AG04450 (cell line): ENCODE measurements around the gene SKIDA1. TPM values are rescaled to one million over a fixed set of nuclear protein-coding genes. Genes with fewer than 3 reads are reported as not detected.

Experiments used
- CTCF ChIA-PET: fragments of 300-600, 350-600 bp; formaldehyde crosslinking; extraction: SDS; loops from one replicate; lab custom pipeline; 2022; ENCODE audit warnings: antibody characterized with exemption, inconsistent platforms; lab: Charles Lee
- POLR2A ChIA-PET: fragments of 350-600 bp; formaldehyde crosslinking; extraction: SDS; loops from one replicate; lab custom pipeline; 2021; ENCODE audit warnings: antibody characterized with exemption, inconsistent platforms; lab: Yijun Ruan, JAX
- DNase-seq: peaks from one replicate; pipeline ENCODE4 v3.0.0-alpha.2; 2011; ENCODE audit warnings: low read depth, low spot score
- H3K27ac ChIP-seq: one replicate; pipeline ENCODE4 v1.5.1; 2012; ENCODE audit warnings: low read depth, low read length, control low read depth
- H3K27me3 ChIP-seq: one replicate; pipeline ENCODE4 v1.6.0; 2012; ENCODE audit warnings: low read length; ENCODE audit not compliant: control insufficient read depth, insufficient read depth
- H3K4me3 ChIP-seq: 2 replicates; pipeline ENCODE4 v1.5.1; 2011; ENCODE audit warnings: mild to moderate bottlenecking, low read depth, low read length, control low read depth
- H3K9me3 ChIP-seq: 2 replicates; pipeline ENCODE4 v1.5.1; 2012; ENCODE audit warnings: low read length; ENCODE audit not compliant: control insufficient read depth, insufficient read depth
- polyA plus RNA-seq: library from polyadenylated mRNA; depleted of rRNA; stranded (reverse); fragments of >200 nt; gene quantifications from 2 replicates; pipeline ENCODE4 v1.2.3, GENCODE V29; 2011
- TF ChIP-seq, protein P1 (sequence below): IDR thresholded peaks from 2 replicates; pipeline ENCODE4 v1.5.1; 2011; ENCODE audit warnings: low read depth, low read length, control low read depth, inconsistent platforms

Gene SKIDA1
- polyA plus RNA-seq, 1 experiment = 0.62 TPM

DNA sequence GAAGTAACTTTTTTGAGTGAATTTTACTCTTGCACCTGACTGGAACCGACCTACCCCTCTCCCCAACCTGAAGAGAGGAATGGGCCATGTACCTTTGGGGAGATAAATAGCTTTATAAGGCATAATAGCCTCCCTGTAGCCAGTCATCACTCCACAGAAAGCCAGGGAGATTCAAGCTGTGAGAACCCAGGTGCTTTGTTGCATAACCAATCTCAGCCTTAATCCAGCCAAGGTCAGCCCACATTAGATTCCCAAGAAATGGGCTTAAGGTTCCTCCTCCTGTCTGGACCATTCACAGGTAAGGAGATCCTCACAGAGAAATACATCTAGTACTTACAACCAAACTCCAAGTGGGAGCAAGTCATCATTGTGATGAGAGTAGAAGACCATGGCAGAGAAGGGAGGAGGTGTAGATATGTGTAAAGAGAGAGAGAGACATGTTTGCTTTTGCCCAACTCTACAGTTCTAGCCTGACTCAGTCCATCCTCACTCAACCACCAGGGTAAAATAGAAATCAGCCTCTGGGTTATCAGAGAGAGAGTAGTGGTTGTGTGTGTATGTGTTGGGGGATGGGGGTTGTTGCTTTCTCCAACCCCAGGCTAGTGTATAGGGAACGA is 23.6 kb downstream of the SKIDA1 start:
- ChIA-PET POLR2A (no interaction called here), CTCF (no interaction called here)
- DNase-seq = no peak
- no peak overlapping the region for H3K4me3 ChIP-seq
- no peak overlapping the region for H3K27ac ChIP-seq
- H3K9me3 ChIP-seq = peaks cover 16% of the 10 kb centered on the region
- TF ChIP-seq, protein P1, sequence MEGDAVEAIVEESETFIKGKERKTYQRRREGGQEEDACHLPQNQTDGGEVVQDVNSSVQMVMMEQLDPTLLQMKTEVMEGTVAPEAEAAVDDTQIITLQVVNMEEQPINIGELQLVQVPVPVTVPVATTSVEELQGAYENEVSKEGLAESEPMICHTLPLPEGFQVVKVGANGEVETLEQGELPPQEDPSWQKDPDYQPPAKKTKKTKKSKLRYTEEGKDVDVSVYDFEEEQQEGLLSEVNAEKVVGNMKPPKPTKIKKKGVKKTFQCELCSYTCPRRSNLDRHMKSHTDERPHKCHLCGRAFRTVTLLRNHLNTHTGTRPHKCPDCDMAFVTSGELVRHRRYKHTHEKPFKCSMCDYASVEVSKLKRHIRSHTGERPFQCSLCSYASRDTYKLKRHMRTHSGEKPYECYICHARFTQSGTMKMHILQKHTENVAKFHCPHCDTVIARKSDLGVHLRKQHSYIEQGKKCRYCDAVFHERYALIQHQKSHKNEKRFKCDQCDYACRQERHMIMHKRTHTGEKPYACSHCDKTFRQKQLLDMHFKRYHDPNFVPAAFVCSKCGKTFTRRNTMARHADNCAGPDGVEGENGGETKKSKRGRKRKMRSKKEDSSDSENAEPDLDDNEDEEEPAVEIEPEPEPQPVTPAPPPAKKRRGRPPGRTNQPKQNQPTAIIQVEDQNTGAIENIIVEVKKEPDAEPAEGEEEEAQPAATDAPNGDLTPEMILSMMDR = no peak
- no peaks in the 10 kb centered on the region for H3K27me3 ChIP-seq

DNA sequence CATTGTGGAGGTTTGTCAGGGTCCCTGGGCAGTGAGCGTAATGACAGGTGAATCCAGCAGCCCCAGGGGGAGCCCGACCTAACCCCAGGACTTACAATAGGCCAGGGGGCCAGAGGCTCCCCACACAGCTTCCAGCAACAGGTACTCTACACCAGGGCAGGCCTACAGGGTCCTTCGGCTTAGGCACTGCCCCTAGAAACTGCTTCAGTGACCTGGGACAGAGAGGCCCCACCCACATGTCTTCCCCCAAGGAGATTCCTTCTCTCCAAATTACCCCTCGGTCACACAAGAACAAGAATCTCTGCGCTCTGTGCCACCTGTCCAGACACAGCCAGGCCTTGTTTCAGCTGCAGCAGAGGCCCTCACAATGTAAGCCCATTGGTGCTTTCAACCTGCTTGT is 24.4 kb downstream of the SKIDA1 start:
- Histone ChIP-seq H3K27me3 (no peaks in the 10 kb centered on the region), H3K9me3 (peaks cover 19% of the 10 kb centered on the region), H3K27ac (no peak overlapping the region), H3K4me3 (no peak overlapping the region)
- TF ChIP-seq, protein P1 = no peak
- ChIA-PET POLR2A (no interaction called here), CTCF (interaction anchor here (0.5 kb wide), 1 partner anchor 1655 kb away, joined by 3 read pairs; no protein-coding TSS in a partner anchor)
- no peak for DNase-seq

DNA sequence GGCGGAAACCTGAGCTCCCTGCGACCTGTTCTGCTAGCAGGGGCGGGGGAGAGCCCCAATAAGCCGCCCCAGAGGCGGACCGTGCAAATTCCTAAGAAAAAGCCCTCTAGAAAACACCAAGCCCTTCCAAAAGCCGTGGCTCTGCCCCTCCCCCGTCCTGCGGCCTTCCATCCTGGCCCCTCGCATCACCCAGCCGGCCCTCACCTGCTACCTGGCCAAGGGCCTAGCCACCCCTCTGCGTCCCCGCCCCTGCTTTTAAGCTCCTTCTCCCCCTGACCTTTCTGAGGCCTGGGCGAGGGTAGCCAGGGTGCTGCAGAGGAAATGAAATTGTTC is 24.9 kb downstream of the SKIDA1 start:
- ChIA-PET POLR2A (no interaction called here), CTCF (interaction anchor here (0.5 kb wide), 1 partner anchor 1656 kb away, joined by 3 read pairs; no protein-coding TSS in a partner anchor)
- no peaks in the 10 kb centered on the region for H3K27me3 ChIP-seq
- TF ChIP-seq, protein P1 = no peak
- no peak overlapping the region for H3K27ac ChIP-seq
- H3K9me3 ChIP-seq = peaks cover 19% of the 10 kb centered on the region
- DNase-seq = no peak
- no peak overlapping the region for H3K4me3 ChIP-seq

DNA sequence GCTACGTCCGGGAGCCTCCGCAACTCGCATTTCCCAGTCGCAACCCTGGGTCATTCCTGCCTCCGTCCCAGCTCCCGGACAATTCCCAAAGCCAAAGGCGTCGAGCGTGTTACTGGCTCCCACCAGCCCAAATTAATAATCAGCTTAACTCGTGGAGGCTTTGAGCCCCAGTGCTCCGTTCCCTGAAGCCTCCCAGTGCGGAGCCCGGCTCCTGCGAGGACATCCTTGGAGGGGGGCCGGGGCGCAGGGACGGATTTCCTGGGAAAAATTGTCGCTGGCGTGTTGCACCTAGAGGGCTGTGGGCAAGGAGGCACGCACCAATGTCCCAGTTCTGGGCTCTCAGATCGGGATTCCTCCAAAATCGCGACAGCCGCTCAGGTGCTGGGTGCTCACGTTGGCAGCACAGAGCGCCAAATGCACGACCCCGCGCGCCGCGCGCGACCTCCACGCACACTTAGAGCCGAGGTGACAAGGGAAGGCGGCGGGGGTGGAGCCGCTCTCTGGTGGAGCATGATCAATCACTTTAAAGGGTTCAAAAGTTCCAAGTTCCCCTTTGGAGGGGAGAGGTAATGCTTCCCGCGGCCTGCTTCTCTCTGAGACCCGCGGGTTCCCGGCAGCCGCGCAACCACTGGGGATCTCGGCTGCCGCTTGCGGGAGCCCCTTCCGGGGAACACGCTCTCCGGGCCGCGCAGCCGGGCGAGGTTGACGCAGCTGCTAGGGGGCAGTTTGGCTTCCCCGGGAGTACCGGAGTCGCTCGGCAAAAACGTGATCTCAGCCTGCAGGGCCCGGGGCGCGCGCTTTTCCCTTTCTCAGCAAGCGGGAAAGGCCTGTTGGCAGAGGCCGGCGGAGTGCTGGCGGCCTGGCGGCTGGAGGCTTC is 25.5 kb downstream of the SKIDA1 start:
- ChIA-PET CTCF (interaction anchor here (0.5 kb wide), 1 partner anchor 1656 kb away, joined by 3 read pairs; no protein-coding TSS in a partner anchor), POLR2A (no interaction called here)
- Histone ChIP-seq H3K4me3 (no peak overlapping the region), H3K9me3 (peaks cover 19% of the 10 kb centered on the region), H3K27me3 (no peaks in the 10 kb centered on the region), H3K27ac (no peak overlapping the region)
- DNase-seq = no peak
- TF ChIP-seq, protein P1 = no peak

DNA sequence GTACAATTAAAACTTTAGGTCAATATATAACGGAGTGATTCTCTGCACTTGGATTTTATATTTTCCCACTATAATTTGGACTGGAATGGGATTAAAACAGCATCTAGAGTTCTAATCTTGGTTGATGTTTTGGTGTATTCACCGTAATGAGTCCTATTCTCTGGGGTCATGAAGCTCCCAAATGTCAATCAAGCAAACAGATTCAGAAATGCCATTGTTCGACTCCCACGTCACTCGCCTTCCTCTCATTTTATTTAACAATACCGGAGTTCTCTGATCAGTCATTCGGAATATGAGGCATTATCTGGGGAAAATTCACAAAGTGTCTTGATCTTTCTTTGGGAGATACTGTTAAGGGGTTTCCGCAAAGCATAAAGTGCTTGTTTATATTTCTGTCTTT is 26.5 kb downstream of the SKIDA1 start:
- no peak for DNase-seq
- ChIA-PET CTCF (no interaction called here), POLR2A (no interaction called here)
- Histone ChIP-seq H3K27ac (no peak overlapping the region), H3K9me3 (peaks cover 19% of the 10 kb centered on the region), H3K4me3 (no peak overlapping the region), H3K27me3 (no peaks in the 10 kb centered on the region)
- TF ChIP-seq, protein P1 = no peak
